HG03196 (cell line): Measurements from ENCODE around the gene TAF3.
"Not testable (repeated sequence)": the region's sequence is repeated elsewhere in the genome, so short reads cannot be mapped to it uniquely, and the experiment has no call there.

Source experiments
- ATAC-seq: cut with Tn5 transposase; IDR thresholded peaks from one replicate; pipeline ENCODE4 v1.9.1; 2021; ENCODE audit not compliant: unreplicated experiment

TAF3 gene

GRCh38 chr10:7818295-7819120, at the start of gene TAF3:
Gene TAF3, plus strand, starts transcription at chr10:7818505. Its CDS starts 205 bp downstream, at chr10:7818710.
- ATAC-seq, result peak; percentile 84

DNA sequence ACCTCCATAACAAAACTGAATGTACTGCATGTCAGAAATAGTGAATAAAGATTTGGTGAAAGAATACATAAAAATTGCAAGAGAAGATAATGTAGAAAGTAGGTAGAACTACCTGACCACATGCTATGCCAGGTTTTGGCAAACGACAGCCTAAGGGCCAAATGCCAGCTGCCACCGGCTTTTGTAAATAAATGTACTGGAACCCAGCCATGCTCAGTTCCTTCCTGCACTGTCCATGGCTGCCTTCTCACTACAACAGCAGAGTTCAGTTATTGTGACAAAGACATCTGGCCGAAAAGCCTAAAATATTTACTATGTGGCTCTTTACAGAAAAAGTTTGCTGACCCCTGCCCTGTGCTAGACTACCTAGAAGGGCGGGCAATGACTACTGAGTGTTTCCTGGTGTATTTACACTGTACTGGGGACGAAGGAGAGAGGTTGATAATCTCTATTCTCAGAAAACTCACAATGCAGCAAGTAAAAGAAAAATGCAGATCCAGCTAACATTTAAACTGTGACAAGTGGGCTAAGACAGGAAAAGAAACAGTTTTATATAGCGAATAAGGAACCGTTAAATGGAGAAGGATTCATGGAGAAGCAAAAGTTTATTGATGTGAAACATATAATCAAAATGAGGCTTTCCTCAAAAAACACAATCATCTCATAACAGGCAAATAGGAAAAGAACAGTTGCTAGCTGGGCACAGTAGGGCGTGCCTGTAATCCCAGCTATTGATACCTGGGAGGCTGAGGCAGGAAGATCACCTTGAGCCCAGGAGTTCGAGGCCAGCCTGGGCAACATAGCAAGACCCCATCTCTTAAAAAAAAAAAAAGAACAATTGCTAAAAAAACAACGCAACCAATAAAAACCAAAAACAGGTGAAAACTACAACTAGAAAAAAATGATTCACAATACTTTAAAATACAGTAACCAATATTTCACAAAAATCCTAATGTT, 44.2 kb upstream of the TAF3 start:
- no peak for ATAC-seq

- ATAC-seq, result no peak
Measured at GRCh38 chr10:7776777-7777176, 41.5 kb upstream of the TAF3 start.

DNA sequence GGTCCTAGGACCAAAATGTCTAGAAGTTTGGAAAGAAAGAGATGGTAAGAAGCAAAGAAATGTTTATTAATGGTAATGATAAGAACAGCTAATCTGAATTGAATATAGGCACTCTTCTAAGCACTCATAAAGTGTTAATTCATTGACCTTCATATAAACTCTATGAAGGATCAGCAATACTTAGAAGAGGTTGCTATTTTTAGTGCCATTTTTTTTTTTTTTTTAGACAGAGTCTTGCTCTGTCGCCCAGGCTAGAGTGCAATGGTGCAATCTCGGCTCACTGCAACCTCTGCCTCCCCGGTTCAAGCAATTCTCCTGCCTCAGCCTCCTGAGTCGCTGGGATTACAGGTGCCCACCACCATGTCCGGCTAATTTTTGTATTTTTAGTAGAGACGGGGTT, 36.1 kb upstream of the TAF3 start:
- ATAC-seq, result not testable (repeated sequence)

GRCh38 chr10:7786430-7786829, 31.9 kb upstream of the TAF3 start:
- ATAC-seq, result no peak

DNA sequence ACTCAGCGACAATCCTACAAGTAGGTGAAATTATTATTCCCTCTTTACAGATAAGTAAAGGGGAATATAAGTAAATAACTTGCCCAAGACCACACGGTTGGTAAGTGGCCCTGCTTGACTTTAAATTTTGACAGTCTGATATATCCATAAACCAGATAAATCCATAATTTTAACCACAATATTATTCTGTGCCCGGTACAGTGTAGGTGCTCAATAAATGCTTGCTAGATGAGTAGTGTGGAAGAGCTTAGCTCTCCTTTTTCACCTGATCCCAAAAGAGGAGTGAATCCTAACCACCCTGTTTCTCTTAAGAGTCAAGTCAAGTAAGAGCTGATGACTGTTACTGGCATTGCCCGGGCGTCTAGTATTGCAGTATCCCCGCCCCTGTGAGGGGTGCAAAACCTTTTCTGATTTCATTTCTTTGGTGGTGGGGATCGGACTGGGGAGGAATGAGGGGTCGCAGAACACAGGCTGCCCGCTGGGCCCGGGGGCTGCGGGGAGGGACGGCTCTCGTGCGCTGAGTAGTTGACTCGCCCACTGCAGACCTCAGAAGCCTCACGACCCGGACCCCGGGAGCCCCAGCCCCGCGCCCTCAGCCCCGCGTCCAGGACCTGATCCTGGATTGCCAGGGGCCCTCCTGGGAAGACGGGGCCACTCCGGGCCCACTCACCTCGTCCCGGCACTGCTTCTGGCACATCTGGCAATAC, 31.0 kb upstream of the TAF3 start:
- ATAC-seq, result peak; percentile 3

DNA sequence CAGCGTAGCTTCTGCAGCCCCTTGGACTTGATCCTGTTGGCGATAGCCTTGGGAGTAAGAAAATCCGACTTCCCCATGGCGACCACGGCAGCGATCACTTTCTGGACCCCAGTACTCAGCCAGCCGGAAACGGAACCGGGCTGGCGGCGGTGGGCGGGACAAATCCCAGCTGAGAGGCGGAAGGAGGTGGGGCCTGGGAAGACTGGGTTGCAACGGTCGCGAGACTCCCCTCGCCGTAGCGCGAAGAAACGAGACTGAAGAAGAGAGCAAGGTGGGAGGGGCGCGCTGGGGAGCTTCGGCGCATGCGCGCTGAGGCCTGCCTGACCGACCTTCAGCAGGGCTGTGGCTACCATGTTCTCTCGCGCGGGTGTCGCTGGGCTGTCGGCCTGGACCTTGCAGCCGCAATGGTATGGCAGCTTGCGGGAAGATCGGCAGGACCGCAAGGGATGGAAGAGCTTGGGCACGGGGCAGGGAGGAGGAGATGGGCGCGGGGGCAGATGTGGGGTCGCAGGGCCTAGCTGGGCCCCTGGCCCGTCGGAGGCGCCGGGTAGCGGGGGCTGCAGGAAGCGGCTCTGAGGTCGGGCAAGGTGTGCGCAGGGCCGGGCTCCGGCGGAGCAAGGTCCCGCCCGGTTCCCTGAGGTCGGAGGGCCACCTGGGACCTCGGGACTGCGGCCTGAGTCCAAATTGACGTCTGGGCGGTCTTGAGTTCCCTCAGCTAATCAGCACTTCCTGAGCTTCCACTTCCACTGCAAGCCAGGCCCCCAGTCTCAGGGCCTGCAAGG, 30.3 kb upstream of the TAF3 start, which contains the start of the genes ATP5F1C and KIN:
TSS of gene ATP5F1C (plus strand) at position 321 of the 782 bp plus-strand sequence. CDS start at position 352, 31 bp downstream.
TSS of gene KIN (minus strand) at position 137 of the 782 bp plus-strand sequence. CDS start at position 77, 60 bp downstream.
- ATAC-seq, result peak; percentile 96

DNA sequence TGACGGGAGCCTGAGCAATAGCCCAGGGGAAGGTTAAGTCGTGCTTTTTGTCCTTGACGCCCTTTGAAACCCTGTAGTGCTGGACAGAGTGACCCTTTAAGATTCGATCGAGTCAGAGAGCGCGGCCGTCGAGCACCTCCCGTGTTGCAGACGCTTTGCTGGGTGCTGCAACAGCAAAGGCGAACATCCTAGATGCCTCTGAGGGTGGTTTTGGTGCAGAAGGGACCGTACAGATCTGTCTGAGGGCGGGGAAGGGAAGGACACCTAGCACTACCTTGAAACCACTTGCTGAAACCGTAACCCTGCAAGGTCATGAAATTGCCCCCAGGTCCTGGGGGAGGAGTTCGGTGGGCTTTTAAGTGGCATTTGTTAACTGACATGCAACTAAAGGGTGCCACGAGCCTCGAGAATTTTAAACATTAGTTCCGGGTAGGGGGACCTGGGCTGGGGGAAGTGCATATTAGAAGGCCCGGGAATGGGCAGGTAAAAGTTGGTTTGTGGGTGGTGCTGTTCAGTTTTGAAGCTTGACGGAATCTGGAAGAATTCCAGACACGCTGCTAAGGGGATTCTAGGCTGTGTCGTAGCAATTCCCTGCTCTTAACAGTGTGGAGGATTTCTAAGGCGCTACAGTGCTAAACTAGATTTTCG, 29.5 kb upstream of the TAF3 start:
- ATAC-seq, result peak; percentile 9

DNA sequence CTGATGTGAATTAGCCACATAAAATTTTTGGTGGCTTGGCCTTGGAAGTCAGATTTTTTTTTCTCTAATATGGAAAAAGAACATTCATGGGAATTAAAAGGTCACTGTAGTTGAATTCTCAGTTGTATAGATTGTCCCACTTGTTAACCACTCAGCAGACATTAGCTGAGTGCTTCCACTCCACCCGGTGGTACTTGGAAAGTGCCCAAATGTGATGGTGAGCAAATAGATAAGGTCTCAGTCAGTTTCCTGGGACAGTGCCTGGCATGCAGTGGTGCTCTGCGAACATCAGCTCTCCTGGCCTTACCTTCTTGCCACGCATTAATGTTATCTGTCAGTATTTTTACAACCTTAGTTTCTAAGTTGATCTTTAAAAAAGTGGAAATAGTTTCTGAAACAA, 28.9 kb upstream of the TAF3 start:
- ATAC-seq, result no peak

DNA sequence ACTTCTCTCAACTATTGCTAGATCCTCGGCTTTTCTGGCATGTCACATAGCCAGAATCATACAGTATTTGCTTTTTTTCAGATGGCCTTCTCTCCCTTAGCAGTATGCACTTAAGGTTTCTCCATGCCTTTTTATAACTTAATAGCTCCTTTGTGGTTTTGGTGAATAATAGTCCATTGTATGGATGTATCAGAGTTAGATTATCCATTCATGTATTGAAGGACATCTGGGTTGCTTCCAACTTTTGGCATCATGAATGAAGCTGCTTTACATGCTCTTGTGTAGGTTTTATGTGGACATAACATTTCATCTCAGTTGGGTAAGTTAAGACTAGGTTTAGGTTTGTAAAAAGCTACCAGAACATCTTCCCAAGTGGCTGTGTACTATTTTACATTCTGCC, 25.8 kb upstream of the TAF3 start:
- ATAC-seq, result no peak

- no peak for ATAC-seq
Measured at GRCh38 chr10:7794251-7795026, 23.9 kb upstream of the TAF3 start.

DNA sequence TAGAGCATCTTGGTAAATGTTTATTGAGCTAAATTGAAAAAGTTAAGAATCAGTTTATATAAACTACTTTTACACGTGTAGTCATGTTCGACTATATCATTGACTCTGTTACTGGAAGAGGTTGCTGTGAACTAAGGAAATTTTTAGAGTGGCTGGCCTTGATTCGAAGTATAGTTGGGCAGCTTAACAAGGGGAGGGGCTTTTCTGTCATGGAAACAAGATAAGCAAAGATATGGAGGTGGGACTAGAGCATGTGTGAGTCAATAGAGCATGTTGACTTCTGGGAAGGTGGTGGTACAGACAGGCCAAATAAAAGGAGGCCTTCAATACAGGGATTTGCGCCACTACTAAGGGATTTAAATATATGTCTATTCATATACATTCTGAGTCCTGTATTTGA, 22.7 kb upstream of the TAF3 start:
- no peak for ATAC-seq

DNA sequence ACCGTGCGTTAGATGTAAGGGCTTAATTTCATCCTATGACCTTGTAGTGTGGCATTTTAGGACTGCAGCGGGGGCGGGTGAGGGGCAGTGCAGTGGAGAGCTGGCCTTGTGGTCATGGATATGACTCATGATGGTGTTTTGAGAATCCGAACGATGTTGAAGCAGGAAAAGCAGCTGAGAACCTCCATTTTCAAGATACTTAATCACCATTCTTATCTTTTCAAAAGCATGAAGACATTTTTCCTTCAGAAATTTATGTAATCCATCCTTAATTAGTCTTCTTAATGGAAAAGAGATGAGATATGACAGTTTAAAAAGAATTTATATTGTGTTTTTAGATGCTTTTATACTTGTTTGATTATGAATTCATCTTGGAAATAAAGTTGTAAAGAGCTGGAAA, 20.7 kb upstream of the TAF3 start:
- ATAC-seq, result no peak

- ATAC-seq, result no peak
Measured at GRCh38 chr10:7802606-7803005, 15.7 kb upstream of the TAF3 start.

DNA sequence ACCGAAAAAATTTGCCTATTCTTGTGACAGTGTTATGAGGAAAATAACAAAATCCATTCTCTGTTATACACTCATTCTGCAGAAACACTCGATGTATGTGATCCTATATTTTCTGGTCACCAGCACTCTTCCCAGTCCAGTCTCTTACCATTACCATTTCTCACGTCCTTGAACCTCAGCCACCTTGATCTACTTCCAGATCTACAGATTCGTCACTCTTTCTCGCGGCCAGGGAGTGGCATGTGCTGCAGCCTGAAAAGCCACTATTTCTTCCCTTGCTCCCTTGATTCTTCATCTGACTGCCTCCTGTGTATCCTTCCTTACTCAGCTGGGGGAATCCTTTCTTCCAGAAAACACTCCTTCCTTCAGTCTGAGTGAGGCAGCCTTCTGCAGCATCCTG, 14.1 kb upstream of the TAF3 start:
- ATAC-seq, result no peak

DNA sequence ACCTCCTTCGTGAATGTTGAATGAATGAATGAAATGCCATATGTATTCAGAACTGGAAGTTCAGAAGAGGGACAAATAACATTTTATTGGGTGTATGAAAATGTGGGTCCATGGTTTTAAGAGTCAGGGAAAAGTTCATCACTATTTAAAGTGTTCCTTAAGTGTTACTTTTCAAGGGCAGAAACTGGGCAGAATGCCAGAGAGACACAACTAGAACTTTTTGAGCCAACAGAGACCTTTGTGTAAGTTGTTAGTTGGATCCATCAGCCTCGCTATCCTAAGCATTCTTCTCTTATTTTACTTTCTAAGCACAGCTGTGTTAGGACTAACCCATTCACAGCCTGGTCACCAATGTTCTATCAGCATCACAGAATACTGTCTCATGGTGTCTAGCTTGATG, 13.6 kb upstream of the TAF3 start:
- no peak for ATAC-seq

DNA sequence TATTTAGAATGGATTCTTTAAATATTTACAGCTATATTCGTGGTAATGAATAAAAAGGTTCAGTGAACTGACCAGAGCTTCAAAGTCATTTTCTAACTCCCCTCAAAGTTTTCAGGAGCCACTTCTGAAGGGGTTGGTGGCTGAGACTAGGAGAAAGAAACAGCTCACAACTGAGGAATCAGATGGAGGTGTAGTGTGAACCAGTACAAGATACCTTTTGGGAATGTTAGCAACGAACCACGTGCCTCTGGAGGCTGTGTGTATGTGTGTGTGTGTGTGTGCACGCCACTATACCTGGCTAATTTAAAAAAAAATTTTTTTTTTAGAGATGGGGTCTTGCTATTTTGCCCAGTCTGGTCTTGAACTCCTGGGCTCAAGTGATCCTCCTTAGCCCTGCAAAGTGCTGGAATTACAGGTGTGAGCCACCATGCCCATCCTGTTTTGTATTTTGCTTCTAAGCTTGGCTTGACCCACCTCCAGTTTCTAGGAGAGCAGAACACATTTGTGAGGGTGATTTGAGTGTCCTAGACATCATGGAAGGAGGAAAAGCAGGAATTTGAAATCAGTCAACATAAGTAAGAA, 9.5 kb upstream of the TAF3 start:
- ATAC-seq, result no peak

- no peak for ATAC-seq
Measured at GRCh38 chr10:7810443-7810842, 7.9 kb upstream of the TAF3 start.

DNA sequence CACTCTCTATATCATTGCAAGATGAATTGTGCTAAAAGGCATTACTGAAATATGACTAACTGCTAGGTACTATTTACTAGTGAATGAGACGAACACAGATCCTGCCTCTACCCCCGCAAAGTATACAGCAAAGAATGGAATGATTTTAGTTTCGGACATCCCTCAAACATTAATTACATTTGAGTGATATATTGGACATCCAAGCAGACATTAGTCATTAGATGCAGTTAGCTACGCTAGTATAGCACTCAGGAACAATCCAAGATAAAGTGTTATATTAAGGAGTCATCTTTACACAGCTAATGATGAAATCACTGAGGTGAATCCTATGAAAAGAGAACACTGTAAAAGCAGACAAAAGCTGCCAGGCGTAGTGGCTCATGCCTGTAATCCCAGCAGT, 7.3 kb upstream of the TAF3 start:
- ATAC-seq, result no peak
